ENCODE measurements around the gene AGO1.
"Not testable (repeated sequence)": the region's sequence is repeated elsewhere in the genome, so short reads cannot be mapped to it uniquely, and the experiment has no call there.

Gene AGO1

DNA sequence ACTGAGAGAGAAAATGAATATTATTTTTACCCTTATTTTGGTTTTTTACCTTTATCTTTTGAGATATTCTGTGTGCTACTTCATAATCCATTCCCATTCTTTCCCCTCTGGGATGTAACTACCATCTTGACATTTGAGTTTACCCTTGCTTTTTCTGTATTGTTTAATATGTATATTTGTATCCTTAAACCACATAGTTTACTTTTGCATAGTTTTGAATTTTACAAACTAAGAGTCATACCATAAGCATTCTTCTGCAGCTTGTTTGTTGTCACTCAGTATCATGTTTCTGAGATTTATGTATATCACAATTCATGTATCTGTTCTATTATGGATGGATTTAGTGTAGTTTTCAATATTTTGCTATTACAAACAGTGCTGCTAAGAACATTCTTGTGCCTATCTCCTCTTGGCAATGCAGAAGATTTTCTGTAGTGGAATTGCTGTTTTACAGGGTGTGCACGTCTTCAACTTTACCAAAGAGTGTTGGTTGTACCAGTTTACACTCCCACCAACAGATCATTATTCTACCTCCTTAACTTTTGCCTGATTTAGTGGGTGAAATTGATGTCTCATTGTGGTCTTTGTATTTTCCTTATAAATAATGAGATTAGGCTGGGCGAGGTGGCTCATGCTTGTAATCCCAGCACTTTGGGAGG lies 12.2 kb upstream of the AGO1 start:
- FAIRE-seq = no peak

DNA sequence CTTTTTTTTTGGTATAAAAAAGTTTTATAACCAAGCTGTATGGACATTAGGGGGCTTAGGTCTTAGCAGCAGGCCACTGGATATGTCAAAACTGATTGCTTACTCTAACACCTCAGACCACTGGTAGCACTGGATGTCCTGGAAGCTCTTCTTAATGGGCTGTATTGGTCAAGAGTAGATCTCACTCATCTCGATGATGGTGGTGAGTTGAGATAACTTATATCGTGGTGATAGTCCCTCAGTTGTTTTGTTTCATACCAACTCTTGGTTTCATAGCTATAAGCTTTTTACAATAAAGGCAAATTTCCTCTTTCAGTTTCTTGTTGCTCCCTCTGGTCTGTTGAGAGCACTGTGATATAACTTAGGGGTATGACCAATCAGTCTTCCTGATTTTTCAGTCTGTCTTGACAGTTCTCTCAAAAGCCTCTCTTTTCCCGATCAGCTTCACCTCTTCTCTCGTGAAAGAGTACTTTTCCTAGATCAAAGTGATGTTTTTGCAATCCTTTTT lies 9.7 kb upstream of the AGO1 start:
- FAIRE-seq = no peak

DNA sequence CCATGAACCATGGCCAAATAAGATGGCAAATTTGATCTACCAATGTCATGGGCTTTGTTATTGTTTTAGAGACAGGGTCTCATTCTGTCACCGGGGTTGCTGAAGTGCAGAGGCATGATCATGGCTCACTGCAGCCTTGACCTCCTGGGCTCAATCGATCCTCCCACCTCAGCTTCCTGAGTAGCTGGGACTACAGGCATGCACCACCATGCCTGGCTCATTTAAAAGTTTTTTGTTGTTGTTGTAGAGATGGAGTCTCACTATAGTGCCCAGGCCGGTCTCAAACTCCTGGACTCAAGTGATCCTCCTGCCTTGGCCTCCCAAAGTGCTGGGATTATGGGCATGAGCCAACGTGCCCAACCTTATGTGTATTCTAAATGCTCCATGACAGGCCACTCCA lies 8.9 kb upstream of the AGO1 start:
- FAIRE-seq = not testable (repeated sequence)

DNA sequence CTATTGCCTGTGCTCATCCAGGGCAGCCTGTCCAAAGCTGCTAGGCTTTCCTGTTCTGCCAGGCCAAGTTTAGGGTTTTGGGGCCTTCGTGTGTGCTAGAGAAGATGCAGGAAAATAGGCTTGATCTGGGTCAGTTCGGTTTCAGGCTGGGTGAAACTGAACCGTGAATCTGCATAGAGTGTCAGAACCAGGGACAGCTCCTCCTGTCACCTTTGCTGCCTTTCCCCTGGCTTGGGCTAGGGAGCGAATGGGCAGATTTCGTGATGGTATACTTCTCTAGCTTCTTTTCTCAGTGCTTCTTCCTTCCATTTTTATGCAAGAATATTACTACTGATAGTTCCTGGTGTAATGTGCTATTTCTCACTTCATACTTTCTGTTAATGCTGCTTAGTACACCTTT lies 6.0 kb upstream of the AGO1 start:
- no peak for FAIRE-seq

DNA sequence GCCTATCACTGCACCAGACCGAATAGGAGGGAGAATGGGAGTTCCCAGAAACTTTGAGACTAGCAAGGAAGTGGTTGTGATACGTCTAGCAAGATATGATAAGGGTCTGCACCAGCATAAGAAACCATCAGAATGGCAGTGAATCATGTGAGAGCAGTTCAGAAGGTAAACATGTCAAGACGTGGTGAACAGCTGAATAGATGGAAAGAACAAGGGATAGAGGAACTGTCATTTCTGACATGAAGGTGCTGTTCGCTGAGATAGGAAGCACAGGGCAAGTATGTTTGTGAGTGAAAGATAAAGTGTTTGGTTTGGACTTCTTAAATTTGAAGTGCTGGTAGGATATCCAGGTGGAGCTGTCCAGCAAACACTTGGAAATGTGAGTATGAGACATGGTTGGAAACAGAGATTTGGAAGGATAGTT lies 1.1 kb upstream of the AGO1 start:
- no peak for FAIRE-seq

DNA sequence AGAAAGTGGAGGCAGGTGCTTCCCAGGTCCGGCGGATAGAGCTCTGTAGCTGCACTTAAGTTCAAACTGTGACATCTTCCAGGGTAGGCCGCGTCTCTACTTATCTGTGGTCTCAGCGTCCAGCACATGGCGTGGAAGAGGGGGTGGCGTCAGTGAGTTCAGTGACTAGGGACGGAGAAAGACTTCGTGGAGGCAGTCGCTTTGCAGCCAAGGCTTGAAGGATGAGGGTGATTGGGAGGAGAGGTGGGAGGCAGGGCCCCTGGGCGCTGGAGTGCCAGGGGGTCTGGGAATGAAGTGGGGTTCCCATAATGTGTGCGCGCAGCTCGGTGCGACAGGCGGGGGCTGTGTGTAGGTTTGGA lies 444 bp upstream of the AGO1 start:
- FAIRE-seq = no peak

DNA sequence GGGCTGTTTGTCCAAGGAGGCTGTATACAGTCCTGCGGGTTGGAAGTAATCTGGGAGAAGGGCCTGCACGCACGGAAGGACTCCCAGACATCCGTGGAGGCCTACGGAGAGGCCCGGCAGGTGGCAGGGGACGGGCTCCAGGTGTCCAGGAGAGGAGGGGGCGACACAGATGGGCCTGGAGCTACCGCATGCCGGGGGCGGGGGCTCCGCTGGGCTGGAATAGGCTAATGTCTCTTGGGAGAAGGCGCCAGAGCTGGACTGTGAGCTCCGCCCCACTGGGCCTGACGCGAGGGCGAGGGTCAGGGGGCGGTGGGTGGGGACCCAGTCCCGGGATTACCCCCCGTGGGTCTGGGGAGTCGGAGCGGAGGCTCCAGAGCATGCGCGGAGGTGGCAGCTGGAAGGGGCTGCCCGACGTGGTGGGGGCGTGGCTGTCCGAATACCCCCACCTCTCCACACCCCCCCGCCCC lies 659 bp downstream of the AGO1 start:
- FAIRE-seq = no peak

DNA sequence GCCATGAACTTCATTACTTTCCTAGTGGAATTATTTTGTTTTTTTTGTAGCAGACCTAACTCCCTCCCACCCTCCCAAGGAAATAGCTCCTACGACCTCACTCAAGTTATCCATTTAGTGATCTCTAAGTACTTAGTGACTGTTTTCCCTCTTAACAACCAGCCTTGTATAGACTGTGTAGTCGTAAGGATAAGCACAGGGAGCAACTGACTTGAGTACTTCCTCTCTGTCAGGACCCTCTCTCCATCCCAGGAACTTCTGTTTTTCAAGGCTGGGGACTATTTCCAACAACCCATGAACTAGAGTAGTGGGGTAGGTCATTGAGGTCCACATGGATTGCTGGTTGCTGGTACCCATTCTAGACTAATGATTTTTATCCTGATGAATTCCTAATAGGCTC lies 1.9 kb downstream of the AGO1 start:
- FAIRE-seq = no peak

DNA sequence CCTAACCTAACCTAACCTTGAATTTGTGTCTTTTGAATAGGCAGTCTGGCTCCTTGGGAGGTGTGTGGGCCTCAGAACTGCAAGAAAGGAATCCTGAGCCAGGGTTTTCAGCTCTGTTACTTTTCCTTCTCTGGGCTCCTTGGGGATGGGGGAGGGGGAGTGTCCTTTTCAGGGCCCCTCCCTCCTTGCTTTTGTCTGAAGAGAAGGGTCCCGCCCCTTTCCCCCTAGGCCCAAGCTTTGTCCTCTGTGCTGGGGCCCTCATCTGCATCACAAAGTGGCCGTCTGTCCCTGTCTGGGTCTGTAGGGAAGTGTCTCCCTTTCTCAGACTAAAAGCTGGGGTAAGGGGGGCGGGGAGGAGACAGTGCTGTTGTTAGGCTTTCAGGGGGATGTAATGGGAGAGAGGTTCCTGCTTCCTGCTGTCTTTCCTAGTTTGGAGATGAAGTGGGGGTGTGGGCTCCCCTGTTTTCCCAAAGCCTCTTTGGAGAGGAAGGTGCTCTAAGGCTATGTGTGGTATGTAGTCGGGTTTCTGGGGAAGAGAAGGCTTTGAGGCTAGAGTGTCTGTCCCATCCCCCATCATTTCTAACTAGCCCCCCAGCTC lies 3.1 kb downstream of the AGO1 start:
- FAIRE-seq = no peak

DNA sequence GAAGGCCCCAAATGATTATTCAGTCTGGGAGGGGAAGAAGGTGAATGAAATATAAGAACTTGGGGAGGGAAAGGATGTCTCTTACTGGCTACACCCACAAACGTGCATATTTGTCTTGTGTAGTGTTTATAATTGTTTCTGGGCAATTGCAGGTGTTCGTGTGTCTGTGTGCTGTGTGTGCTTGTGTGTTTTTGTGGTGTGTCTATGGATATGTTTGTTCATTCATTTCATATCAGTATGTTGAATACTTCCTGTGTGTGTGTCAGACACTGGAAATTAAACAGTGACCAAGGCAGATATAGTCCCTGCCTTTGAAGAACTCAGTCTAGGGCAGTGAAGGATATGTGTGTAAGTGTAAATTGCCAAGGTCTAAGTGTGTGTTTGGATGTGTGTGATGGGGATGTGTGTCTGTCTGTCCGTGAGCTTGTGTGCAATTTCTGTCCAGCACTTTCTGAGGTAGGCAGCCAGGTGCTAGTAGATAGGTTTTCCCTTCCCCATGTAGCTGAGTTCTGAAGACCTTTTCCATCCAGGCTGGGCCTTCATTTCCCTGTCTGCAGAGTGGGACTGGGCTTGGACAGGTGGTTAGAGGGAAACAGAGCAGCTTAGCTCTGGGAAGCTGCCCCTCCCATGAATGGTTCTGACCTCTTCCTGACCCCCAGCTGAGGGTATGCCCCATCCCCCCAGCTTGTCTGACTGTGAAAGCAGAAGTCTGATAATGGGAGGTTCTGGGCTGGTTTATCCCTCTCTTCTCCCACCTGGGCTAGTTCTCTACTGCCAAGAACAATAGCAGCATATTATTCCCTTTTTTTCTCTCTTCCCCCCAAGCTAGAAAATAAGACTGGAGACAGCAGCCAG lies 3.8 kb downstream of the AGO1 start:
- FAIRE-seq = no peak

DNA sequence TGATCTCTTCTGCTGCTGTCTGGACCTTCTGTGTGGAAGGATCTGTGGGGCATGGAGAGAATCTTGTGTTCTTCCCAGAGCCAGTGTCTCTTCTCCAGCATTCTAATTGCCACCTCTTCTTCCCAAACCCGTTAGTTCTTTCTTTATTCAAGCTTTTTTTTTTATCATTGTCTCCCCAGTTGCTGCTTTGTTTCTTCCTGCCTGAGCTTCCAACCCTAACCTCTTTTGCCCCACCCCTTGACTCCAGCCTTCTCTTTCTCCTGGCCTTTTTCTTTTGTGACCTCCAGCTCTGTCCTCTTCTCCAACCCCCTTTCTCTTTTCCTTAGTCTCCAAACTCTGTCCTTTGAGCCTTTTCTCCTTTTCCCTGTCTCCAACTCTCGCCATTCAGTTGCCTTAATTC lies 4.5 kb downstream of the AGO1 start:
- FAIRE-seq = no peak

DNA sequence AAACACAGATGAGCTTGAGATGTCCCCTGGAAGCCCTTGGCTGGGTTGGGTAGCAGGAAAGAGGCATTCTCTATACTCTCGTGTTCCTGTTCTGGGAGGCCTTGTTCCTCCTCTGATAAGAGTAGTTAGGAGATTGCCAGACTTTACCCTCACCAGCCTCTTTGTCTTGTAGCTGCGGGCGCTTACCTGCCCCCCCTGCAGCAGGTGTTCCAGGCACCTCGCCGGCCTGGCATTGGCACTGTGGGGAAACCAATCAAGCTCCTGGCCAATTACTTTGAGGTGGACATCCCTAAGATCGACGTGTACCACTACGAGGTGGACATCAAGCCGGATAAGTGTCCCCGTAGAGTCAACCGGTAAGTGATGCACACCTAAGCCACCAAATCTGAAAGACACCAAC lies 5.2 kb downstream of the AGO1 start:
- no peak for FAIRE-seq

DNA sequence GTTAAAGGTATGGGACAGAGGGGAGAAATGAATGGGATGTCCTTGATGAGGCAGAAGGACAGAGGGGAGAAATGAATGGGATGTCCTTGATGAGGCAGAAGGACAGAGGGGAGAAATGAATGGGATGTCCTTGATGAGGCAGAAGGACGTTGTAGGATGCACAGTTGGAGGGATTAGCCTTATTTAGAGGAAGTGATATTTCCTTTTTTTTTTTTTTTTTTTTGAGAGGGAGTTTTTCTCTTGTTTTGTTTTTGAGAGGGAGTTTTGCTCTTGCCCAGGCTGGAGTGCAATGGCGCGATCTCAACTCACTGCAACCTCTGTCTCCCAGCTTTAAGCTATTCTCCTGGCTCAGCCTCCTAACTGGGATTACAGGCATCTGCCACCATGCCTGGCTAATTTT lies 6.0 kb downstream of the AGO1 start:
- FAIRE-seq = not testable (repeated sequence)

DNA sequence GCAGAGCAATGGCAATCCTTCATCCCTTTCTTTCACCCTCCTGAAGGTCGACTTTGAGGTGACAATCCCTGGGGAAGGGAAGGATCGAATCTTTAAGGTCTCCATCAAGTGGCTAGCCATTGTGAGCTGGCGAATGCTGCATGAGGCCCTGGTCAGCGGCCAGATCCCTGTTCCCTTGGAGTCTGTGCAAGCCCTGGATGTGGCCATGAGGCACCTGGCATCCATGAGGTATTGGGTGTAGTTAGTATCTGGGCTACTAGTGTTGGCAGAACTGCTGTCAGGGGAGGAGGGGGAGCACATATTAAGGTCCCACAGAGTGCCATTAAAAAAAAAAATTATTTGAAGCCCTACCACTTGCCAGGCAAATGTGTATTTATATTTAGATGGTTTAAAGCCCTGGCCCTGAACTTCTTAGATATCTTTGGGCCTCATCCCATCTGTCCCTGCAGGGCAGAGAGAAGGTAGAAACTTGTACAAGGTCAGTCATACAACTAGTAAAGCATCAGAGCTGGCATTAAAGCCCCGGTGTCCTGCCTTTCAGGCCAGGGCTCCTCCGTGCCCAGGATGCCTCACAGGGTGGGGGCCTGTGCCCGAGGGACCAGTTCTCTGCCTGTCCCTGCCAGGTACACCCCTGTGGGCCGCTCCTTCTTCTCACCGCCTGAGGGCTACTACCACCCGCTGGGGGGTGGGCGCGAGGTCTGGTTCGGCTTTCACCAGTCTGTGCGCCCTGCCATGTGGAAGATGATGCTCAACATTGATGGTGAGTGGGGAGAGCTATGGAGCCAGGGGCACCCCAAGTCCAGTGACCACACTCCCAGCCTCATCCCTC lies 10.3 kb downstream of the AGO1 start:
- FAIRE-seq = no peak

DNA sequence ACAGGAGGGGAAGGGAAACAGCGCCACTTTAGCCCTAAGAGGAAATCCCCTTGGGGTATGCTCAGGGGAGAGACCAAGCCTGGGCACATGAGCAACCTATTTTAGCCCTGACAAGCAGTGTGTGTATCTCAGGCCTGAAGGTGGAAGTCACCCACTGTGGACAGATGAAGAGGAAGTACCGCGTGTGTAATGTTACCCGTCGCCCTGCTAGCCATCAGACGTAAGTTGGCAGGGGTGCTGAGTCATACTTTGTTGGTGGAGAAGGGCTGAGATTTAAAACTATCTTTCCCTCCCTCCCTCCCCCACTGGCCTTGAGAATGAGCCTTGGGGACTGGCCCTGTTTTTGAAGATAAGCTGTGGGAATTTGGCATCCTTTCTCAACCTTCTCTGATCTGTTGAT lies 11.2 kb downstream of the AGO1 start:
- no peak for FAIRE-seq

DNA sequence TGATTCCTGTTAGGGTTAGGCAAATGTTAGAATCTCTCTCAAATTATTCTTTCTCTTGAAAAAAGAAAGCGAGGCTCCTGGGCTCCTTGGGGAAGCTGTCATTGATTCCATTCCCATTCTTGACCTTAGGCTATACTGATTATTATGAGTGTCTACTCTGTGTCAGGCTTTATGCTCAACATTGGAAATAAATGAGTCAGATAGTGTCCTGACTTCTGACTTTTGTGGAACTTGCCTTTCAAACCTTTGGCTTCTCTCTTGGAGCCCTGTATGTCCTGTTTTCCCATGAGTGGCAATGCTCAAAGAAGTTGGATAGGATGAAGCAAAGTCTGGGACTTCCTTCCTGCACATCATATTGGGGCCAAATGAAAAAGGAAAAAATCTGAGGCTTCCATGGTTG lies 11.6 kb downstream of the AGO1 start:
- no peak for FAIRE-seq

DNA sequence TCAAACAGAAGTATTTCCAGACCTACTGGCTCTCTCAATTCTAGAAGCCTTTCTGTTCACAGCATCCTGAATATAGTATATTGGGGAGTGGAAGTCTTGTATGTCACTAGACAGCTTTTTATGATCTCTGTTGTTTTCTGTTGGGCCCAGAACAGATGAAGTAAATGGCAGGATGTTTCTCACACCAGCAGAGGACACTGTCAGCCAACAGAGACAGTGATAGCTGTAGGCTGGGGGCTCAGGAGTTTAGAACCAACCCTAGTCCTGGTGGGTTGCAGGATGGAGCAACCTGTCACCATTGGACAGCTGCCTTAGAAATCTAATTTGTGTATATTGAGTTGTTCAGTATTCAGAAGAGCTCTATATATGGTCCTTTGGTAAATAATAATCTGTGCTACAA lies 16.9 kb downstream of the AGO1 start:
- no peak for FAIRE-seq

DNA sequence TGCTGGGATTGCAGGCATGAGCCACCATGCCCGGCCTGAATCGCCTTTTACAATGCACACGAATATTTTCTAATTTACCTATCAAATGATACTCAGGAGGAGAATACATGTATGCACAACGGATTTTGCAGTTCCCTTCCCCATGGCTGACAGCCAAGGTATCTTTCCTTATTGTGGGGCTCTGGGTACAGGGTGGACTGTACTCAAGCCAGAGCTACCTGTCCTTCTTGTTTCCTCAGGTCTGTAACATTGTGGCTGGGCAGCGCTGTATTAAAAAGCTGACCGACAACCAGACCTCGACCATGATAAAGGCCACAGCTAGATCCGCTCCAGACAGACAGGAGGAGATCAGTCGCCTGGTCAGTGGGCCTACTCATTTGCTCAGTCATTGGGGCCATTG lies 18.2 kb downstream of the AGO1 start:
- FAIRE-seq = no peak

DNA sequence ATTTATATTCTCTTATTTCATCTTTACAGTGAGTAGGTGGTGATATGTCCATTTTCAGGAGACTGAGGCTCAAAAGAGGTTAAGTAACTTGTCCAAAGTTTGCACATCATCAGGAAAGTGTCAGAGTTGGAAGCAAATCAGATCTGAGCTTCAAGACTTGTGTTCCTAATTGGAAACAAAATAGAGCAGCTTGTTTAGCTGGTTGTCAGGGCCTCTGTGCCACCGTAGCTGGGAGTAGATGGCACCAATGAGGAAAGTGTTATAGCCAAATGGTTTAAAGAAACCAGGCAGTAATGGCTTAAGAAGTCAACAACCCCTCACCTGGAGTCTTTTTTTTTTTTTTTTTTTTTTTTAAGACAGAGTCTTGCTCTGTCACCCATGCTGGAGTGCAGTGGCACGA lies 19.7 kb downstream of the AGO1 start:
- no peak for FAIRE-seq

DNA sequence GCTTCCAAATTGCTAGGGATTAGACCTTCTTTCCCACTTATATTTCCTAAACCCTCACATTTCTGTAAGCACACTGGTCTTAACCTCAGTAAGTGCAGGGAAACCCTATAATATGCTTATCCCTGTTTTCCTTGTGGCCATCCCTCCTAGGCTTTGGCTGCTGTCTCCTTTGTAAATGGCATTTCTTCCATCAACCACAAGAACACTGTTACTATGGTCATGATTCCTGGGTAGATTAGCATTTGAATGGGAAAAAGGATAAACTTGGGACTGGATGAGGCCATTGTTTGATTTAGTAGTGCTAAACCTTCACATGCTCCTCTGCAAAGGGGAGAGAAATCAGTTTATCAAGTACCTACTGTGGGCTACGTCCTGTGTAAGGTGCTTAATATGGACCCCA lies 31.7 kb downstream of the AGO1 start:
- FAIRE-seq = no peak

DNA sequence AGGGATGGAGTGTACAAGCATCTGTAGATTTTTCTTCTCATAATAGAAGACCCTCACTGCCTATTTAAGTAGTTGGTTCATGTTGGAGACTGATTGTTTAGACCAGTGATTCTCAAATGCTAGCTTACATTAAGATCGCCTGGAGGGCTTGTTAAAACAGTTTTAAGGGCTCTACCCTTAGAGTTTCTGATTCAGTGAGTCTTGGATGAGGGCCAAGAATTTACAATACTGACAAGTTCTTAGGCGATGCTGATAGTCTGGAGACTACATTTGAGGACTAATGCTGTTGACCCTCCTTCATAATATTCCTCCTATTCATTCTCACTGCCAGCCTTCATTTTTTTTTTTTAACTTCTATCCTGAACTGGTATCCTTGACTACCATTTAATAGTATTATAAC lies 32.7 kb downstream of the AGO1 start:
- FAIRE-seq = no peak

DNA sequence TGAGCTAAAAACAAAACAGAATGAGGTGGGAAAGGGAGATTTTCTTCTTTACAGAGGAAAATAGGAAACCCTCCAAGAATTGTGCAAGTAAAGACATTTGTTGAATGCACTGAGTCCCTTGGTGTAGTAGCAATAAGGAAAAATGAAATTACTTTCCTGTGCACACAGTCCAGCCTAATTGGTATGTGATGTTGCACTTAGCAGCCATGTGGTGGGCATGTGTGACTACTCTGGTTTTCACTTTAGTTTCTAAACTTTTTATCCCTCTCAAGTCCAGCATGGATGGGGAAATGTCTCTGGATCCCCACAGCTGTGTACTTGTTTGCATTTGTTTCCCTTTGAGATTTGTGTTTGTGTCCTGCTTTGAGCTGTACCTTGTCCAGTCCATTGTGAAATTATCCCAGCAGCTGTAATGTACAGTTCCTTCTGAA lies 40.8 kb downstream of the AGO1 start:
- no peak for FAIRE-seq

DNA sequence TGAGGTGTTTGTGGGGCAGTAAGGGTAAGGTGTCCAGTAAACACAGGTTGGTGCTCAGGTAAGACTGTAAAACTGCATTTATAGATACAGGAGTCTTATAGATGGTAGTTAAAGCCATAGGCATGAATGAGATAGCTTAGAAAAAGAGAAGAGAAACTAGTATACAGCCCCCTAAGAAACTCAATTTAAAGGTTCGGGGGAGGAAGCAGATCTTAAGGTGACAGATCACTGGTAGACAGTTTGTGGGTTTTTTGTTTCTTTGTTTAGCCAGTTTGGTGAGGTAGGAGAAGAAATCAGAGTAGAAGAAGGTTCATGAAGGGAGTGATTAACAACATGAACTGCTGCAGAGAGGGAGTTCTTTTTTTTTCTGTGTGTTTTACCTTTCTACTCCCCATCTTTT lies 41.8 kb downstream of the AGO1 start:
- FAIRE-seq = no peak

All from G401.6 (cell line).